HEK293 (cell line): ENCODE measurements around the gene LCN6.

Experiments
- MYNN ChIP-seq: fragments of 450-650 bp; formaldehyde crosslinking; IDR thresholded peaks from 2 replicates; pipeline ENCODE4 v1.5.1; 2016; ENCODE audit warnings: missing biosample characterization, missing genetic modification characterization, borderline replicate concordance
- ZNF394 ChIP-seq: fragments of 450-650 bp; formaldehyde crosslinking; IDR thresholded peaks from 2 replicates; pipeline ENCODE4 v1.5.1; 2016; ENCODE audit warnings: missing biosample characterization, missing genetic modification characterization, mild to moderate bottlenecking, moderate library complexity, borderline replicate concordance
- ZNF423 ChIP-seq: fragments of 450-650 bp; formaldehyde crosslinking; IDR thresholded peaks from 2 replicates; pipeline ENCODE4 v1.5.1; 2016; ENCODE audit warnings: missing biosample characterization, missing genetic modification characterization
- ZNF623 ChIP-seq: fragments of 450-650 bp; formaldehyde crosslinking; IDR thresholded peaks from 2 replicates; pipeline ENCODE4 v1.5.1; 2016; ENCODE audit warnings: missing biosample characterization, missing genetic modification characterization
- ZNF776 ChIP-seq: fragments of 450-650 bp; formaldehyde crosslinking; IDR thresholded peaks from 2 replicates; pipeline ENCODE4 v1.5.0; 2017; ENCODE audit warnings: missing biosample characterization, missing genetic modification characterization, borderline replicate concordance

DNA sequence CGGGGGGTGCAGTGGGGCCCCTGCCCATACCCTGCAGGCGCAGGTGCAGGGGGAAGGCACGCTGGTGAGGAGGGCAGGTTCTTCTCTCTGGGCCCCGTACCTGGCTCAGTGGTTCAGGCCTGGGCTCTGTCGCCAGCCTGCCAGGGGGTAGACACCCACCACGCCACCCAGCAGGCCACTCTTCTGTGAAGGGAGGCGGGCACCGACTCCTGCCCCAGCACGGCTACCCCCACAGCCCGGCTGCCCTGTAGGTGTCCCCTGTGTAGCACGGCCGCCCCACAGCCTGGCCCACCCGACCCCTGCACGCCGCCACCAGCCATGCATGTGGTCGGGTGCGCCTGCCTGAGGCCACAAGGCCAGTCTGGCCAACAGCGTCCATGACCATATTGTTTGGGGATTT, 1.7 kb downstream of the LCN6 start:
- no peak for TF ChIP-seq ZNF394 (tag by site-specific recombination)
- TF ChIP-seq ZNF423 (tag by site-specific recombination): no peak
- no peak for TF ChIP-seq ZNF623 (tag by site-specific recombination)
- no peak for TF ChIP-seq ZNF776 (tag by site-specific recombination)
- no peak for TF ChIP-seq MYNN (tag by site-specific recombination)
